GM23248 (cell line): ENCODE measurements around the gene PDGFRA. TPM values are rescaled to one million over a fixed set of nuclear protein-coding genes. Genes with fewer than 3 reads are reported as not detected.

ENCODE experiments used
- polyA plus RNA-seq: library from polyadenylated mRNA; unstranded; fragments of >200 nt; fragmentation: Nextera tagmentation; extraction: Ambion mirVana; gene quantifications from 2 replicates; pipeline ENCODE4 v1.2.1, GENCODE V29; 2016
- total RNA-seq: library from RNA; depleted of rRNA; stranded (reverse); fragments of >200 nt; shearing (Covaris generic); gene quantifications from 2 replicates; pipeline ENCODE4 v1.2.3, GENCODE V29; 2014; rRNA removed

PDGFRA gene
- total and polyA plus RNA-seq, 2 experiments from 2014 or later, result 109 to 225 TPM

Other genes with a start within 250 kb of the PDGFRA start
- 111 and 126 TPM in 2 replicates for gene CHIC2, start 164.7 kb upstream of the PDGFRA start, total RNA-seq
- 137 and 142 TPM in 2 replicates for gene CHIC2, start 164.7 kb upstream of the PDGFRA start, polyA plus RNA-seq
- not detected in 2 replicates for gene GSX2, start 129.1 kb upstream of the PDGFRA start, total RNA-seq
- not detected in 2 replicates for gene GSX2, start 129.1 kb upstream of the PDGFRA start, polyA plus RNA-seq